Stimulated activated naive CD4-positive, alpha-beta T cell (primary cell): ENCODE results near the gene DAAM1.

Experiments used
- DNase-seq, 6 experiments: peaks; one replicate each; lab custom pipeline; 2025; lab: John Stamatoyannopoulos, UW

DAAM1 gene

GRCh38 chr14:59254911-59255545 is 66.6 kb downstream of the DAAM1 start:
- no peak for DNase-seq

DNA sequence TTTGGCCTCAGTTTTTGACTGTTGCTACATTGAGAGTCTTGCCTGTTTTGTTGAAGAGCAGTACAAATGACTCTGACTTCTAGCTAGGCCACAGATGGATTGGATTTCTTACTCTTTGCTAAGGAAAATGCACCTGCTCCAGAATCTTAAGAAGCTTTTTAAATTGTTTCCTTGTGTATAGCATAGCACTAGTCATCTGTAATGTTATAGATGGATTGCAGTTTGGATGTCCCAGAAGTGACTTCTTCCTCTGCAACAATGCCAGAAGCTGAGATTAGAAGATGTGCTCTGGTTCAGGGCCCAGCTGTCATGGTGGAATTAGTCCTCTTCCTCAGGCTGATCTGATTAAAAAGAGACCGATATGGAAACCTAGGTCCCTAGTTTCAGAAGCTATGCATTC is 67.9 kb downstream of the DAAM1 start:
- no peak for DNase-seq

DNA sequence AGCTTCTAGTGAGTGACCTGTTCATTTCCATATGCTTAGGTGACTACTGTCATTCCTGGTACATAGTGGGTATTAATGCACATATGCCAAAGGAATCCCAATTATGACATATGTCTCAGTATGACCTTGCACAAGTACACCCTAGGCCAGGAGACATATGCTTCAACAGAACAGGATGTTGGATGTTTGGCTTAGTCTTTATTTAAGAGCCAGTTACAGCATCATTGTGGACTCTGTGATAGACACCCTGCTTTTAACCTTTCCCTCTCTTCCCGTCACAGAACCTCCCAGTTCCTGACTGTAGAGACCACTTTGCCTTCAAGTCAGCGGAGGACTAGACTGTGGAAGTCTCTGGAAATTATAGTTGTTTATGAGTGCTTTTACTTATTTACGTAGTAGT is 72.9 kb downstream of the DAAM1 start:
- DNase-seq, result no peak

DNA sequence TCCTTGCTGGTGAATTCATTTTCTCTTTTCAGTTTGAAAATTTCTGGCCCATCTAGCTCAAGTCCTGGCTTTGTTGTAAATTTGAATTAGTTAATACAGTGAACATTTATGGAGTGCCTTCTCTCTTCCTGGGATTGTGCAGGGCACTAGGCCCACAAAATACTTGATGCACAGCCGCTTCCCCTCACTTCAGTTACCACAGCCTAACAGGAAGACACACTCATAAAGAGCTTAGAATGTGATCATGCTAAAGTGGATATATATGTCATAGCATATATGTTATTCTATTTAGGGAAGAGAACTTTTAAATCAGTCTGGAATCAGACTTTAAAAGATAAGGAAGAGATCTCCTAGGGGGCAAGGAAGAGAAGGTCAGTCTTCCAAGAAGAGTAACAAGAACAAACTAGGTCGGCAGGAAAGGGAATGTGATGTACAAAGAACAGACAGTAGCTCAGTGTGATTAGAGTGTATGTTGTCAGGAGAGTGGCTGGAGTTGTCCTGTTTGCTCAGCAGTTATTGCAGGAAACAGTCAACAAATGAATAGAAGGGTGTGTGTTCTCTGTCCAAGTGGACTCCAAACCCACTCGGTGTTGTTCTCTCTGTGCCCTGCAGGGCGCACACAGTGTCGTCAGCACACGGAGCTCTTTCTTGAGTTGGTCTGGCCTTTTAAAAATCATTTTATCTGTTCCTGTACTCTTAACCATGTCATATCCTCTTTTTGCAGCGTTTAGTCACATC is 74.4 kb downstream of the DAAM1 start:
- DNase-seq, result no peak

- no peak for DNase-seq
Measured at GRCh38 chr14:59265808-59266207, 77.3 kb downstream of the DAAM1 start.

GRCh38 chr14:59267046-59267445 is 78.6 kb downstream of the DAAM1 start:
- no peak for DNase-seq

- DNase-seq, result no peak
Measured at GRCh38 chr14:59268011-59268410, 79.5 kb downstream of the DAAM1 start.

- no peak for DNase-seq
Measured at GRCh38 chr14:59268858-59269257, 80.4 kb downstream of the DAAM1 start.

DNA sequence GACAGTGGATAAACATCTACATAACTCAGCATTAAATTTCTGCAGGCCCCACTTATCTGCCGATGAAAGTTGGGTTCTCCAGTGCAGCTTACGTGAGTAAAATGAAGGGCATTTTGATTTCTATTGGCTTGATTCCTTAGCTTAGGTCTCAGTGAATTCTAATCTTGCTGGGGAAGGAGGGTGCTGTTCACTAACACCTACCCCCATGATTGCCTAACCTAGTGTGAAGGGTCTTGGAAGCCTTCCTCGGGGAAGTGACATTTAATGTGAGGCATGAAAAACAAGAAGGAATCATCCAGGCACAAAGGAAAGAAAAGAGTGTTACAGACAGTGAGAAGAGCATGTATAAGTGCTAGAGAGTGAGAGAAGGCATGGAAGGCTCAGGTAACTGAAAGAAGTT is 81.0 kb downstream of the DAAM1 start:
- no peak for DNase-seq

GRCh38 chr14:59271256-59271655 is 82.8 kb downstream of the DAAM1 start:
- no peak for DNase-seq

- no peak for DNase-seq
Measured at GRCh38 chr14:59271734-59272133, 83.3 kb downstream of the DAAM1 start.

- no peak for DNase-seq
Measured at GRCh38 chr14:59272633-59273032, 84.2 kb downstream of the DAAM1 start.

GRCh38 chr14:59273737-59274136 is 85.3 kb downstream of the DAAM1 start:
- no peak for DNase-seq

DNA sequence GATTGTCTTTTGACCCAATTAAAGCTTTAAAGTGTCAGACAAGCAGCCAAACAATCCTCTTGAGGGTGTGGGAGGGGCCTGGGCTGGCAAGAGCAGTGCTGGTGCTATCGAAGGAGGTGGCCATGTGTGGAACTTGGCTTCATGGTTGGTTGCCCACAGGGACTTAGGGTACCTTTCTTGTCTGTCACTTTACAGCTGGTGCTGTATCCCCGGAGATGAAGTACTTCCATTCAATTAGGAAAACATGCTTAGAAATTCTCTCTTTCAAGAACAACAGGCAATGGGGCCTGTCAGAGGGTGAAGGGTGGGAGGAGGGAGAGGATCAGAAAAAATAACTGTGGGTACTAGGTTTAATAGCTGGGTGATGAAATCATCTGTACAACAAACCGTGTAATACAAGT is 86.5 kb downstream of the DAAM1 start:
- DNase-seq, result no peak

GRCh38 chr14:59275668-59276067 is 87.2 kb downstream of the DAAM1 start:
- no peak for DNase-seq

- no peak for DNase-seq
Measured at GRCh38 chr14:59276235-59276634, 87.8 kb downstream of the DAAM1 start.

DNA sequence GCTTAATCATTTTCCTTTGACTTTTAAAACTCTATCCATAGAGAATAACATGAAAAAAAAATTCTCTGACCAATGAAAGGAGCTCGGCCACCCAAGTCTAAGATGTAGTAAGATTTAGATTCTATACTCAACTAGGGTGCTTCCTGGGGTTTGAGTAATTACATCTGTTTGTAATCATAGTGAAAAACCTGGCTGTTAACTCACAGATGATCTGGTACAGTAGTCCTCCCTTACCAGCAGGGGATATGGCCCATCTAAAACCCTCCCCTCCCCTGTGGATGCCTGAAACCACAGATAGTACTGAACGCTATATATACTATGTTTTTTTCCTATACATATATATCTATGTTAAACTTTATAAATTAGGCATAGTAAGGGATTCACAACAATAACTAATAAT is 89.2 kb downstream of the DAAM1 start:
- no peak for DNase-seq

DNA sequence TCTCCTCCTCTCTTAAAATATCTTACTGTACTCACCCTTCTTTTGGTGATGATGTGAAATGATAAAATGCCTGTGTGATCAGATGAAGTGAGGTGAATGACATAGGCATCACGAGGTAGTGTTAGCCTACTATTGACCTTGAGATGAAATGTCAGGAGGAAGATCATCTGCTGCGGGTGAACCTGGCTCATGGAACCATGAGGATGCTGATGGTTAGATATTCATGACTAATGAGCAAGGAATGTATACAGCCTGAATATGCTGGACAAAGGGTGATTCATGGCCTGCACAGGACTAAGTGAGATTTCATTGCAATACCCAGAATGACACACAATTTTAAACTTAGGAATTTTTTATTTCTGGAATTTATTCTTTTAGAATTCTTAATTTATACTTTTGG is 89.6 kb downstream of the DAAM1 start:
- DNase-seq, result no peak

- no peak for DNase-seq
Measured at GRCh38 chr14:59280961-59281360, 92.5 kb downstream of the DAAM1 start.

GRCh38 chr14:59281609-59282377 is 93.3 kb downstream of the DAAM1 start:
- DNase-seq, result no peak

- no peak for DNase-seq
Measured at GRCh38 chr14:59282378-59282765, 93.9 kb downstream of the DAAM1 start.

DNA sequence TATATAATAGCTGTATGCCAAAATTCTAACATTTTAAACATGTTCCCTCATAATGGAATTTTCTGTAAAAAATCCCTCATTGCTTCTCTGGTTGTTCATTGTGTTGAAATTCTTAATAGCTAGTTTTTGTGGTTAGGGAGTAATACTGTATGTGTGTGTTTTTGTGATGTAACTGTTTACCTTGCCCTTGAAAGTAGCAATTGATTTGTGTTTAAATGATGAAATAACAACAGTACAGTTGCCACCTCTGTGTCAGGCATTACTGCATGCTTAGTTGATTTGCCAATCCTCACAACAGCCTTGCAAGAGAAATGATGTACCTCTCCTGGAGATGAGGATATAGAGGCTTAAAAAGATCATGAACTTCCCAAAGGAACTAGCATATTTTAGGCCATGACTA is 94.9 kb downstream of the DAAM1 start:
- DNase-seq, result no peak

DNA sequence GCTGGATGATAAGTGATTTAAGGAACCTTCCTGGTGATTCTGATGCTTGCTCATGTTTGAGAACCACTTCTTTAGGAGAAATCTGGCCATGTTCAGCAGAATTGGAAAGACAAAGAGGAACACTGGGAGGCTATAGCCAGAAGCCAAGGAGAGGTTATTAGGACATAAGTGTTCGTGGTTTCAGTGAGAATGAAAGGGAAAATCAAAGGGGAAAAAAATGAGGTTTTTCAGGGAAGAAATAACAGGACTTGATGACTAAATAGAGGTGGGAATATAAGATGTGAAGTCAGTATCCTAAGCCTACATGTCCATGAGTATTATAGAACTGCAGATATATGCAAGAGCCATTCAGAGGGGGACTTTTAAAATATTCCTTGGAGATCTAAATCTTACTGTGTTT is 95.6 kb downstream of the DAAM1 start:
- DNase-seq, result no peak
